Cardiac fibroblast (primary cell): ENCODE data around the gene HOXC11.
A peak's percentile ranks its signal among the peaks of the same experiment; 100 is the strongest.

Source experiments
- DNase-seq, 2 donors: peaks; one replicate each; pipeline versions ENCODE4 v3.0.0 to v3.0.0-alpha.2; 2010; ENCODE audit warnings: low read depth in 2 of 2
- H3K4me3 ChIP-seq, 2 donors: replicated peaks in 1 of 2; 1 replicate in 1 of 2; 2 replicates in 1 of 2; pipeline ENCODE4 v1.5.1; 2011; ENCODE audit warnings: low read depth in 2 of 2, low read length in 2 of 2, mild to moderate bottlenecking in 2 of 2, moderate library complexity in 1 of 2
- TF ChIP-seq, protein P1 (sequence below): IDR thresholded peaks from one replicate; pipeline ENCODE4 v1.5.1; 2011; ENCODE audit warnings: low read depth, mild to moderate bottlenecking, low read length, inconsistent platforms

The HOXC11 gene

GRCh38 chr12:53998110-53998899, 25.4 kb downstream of the HOXC11 start:
- no peak overlapping the region for H3K4me3 ChIP-seq
- TF ChIP-seq, protein P1, sequence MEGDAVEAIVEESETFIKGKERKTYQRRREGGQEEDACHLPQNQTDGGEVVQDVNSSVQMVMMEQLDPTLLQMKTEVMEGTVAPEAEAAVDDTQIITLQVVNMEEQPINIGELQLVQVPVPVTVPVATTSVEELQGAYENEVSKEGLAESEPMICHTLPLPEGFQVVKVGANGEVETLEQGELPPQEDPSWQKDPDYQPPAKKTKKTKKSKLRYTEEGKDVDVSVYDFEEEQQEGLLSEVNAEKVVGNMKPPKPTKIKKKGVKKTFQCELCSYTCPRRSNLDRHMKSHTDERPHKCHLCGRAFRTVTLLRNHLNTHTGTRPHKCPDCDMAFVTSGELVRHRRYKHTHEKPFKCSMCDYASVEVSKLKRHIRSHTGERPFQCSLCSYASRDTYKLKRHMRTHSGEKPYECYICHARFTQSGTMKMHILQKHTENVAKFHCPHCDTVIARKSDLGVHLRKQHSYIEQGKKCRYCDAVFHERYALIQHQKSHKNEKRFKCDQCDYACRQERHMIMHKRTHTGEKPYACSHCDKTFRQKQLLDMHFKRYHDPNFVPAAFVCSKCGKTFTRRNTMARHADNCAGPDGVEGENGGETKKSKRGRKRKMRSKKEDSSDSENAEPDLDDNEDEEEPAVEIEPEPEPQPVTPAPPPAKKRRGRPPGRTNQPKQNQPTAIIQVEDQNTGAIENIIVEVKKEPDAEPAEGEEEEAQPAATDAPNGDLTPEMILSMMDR, result no peak
- DNase-seq, result no peak

DNA sequence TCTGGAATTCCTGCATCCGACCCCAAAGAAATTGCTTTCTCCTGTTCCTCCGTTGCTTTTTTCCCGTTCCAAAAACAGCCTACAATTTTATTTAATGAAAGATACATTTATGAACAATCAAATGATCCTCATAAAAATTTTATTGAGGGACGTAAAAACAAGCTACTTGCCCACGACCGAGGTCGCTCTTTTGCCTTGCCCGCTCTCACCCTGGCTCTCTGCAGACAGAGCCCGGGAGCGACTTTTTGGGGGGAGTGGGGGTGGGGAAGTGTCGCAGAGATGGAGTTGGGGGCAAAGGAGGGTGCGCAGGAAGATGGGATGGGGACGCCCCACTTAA, 25.9 kb downstream of the HOXC11 start:
- no peak for DNase-seq
- TF ChIP-seq, protein P1, result no peak
- no peak overlapping the region for H3K4me3 ChIP-seq

- TF ChIP-seq, protein P1, result no peak
- H3K4me3 ChIP-seq, result no peak overlapping the region
Observed at GRCh38 chr12:53999559-54000115, 26.7 kb downstream of the HOXC11 start.

DNA sequence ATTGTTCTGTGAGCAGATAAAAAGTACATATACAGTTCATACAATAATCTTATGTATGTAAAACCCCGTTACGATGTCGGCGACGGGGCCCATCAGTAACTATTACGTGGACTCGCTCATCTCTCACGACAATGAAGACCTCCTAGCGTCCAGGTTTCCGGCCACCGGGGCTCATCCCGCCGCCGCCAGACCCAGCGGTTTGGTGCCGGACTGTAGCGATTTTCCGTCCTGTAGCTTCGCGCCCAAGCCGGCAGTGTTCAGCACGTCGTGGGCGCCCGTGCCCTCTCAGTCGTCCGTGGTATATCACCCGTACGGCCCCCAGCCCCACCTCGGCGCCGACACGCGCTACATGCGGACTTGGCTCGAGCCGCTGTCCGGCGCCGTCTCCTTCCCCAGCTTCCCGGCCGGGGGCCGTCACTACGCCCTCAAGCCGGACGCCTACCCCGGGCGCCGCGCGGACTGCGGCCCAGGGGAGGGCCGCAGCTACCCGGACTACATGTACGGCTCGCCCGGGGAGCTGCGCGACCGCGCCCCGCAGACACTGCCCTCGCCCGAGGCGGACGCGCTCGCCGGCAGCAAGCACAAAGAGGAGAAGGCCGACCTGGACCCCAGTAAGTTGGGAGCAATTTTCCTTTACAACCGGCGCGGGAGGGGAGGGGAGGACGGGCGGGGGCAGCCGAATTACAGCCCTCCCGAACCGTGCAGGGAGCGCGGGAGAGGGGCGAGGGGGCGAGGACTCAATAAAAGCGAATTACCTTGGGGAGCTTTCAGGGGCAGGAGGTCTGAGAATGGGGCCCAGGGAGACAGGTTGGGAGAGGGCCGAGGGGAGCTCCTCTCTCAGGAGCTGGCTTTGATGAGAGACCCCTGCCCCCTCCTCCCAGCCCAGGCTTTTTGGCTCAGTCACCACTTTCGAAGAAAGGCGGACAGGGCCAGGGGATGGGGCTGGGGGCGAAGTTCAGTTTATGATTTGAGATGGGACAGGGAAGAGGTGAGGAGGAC, 27.5 kb downstream of the HOXC11 start, which contains the start of gene HOXC9:
Gene HOXC9, plus strand, starts transcription at position 46 of the 999 bp plus-strand sequence. Its CDS starts 28 bp downstream, at position 74.
- H3K4me3 ChIP-seq, result peak within 1 kb of the TSS in 1 of 2 donors; percentile 38
- TF ChIP-seq, protein P1, result no peak
- no peak for DNase-seq

More at GRCh38 chr12:53999559-54000115, 26.7 kb downstream of the HOXC11 start:
- peak in 1 of 2 donors; percentile 32 for DNase-seq

DNA sequence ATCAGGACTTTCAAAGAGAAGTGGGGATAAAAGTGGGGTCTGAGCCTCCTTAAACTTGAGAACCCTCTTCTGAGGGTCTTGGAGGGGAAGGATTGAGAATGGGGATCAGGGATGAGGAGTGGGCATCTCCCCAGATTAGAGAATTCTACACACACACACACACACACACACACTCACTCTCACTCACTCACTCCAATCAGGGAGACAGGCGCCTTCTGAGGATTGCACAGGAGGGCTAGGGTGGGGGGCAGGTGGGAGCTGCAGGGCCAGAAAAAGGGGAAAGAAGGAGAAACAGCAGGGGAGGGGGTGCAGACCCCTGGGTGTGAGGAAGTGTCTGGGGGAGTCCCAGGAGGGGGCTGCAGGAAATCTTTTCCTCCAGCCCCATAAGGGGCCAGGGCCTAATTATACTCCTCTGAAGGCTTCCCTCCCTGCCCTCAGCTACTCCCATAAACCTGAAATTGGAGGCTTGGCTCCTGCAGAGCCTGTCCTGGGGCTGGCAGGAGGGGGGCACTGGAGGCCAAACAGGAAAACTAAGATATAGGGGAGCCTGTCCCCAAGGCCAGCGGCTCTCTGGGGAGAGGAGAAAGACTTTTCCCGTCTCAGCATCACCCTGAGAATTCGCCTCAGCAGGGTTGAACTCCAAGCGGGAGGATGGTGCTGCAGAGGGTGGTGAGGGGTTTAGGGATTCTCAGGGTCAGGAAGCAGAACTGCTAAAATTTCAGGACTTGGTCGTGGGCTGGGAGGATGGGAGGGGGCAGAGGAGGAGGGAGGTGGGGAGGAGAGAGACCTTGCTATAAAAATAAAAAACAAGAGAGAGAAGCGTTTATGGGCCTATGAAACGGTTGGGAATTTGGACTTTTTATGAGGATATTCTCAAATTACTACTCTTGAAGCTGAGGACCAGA, 28.6 kb downstream of the HOXC11 start:
- no peak overlapping the region for H3K4me3 ChIP-seq
- no peak for DNase-seq
- TF ChIP-seq, protein P1, result no peak
